ENCODE results near the gene TRIM69. TPM values are rescaled to one million over a fixed set of nuclear protein-coding genes. Genes with fewer than 3 reads are reported as not detected.

The TRIM69 gene
- total RNA-seq, 2 experiments from 2014 or later: 60.9 to 62.5 TPM

- ChIA-PET POLR2A (interaction anchor here (0.6 to 12.9 kb wide), 11 partner anchors 10 to 285 kb away, joined by 3 to 429 read pairs (median 5); partner anchors contain the start of genes CTDSPL2, SPG11 and TRIM69), CTCF (interaction anchor here (0.7 to 10.6 kb wide), 9 partner anchors 15 to 175 kb away, joined by 3 to 134 read pairs (median 5); partner anchors contain the start of genes EIF3J, SPG11 and TRIM69)
Observed at GRCh38 chr15:44712346-44713005, 23.9 kb upstream of the TRIM69 start.

DNA sequence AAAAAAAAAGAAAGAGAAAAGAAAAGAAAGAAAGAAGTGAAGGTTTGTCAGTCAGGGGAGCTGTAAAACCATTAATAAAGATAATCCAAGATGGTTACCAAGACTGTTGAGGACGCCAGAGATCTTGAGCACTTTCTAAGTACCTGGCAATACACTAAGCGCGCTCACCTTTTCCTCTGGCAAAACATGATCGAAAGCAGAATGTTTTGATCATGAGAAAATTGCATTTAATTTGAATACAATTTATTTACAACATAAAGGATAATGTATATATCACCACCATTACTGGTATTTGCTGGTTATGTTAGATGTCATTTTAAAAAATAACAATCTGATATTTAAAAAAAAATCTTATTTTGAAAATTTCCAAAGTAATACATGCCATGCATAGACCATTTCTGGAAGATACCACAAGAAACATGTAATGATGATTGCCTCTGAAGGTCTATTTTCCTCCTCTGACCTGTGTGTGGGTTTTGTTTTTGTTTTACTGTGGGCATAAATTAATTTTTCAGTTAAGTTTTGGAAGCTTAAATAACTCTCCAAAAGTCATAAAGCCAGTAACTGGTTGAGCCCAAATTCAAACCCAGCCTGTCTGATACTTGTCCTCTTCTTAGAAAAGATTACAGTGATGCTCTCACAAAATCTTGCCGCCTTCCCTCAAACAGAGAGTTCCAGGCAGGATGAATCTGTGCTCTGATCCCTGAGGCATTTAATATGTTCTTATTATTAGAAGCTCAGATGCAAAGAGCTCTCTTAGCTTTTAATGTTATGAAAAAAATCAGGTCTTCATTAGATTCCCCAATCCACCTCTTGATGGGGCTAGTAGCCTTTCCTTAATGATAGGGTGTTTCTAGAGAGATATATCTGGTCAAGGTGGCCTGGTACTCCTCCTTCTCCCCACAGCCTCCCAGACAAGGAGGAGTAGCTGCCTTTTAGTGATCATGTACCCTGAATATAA, 23.0 kb upstream of the TRIM69 start:
- CTCF ChIA-PET: interaction anchor here (0.7 to 10.6 kb wide), 8 partner anchors 15 to 96 kb away, joined by 3 to 134 read pairs (median 8); partner anchors contain the start of genes SPG11 and TRIM69
- POLR2A ChIA-PET: interaction anchor here (0.6 to 12.9 kb wide), 10 partner anchors 9 to 286 kb away, joined by 3 to 429 read pairs (median 5); partner anchors contain the start of genes CTDSPL2, SPG11 and TRIM69

GRCh38 chr15:44715142-44715796, 21.1 kb upstream of the TRIM69 start:
- POLR2A ChIA-PET: interaction anchor here (1.2 to 12.9 kb wide), 4 partner anchors 17 to 51 kb away, joined by 4 to 429 read pairs (median 134); partner anchors contain the start of genes SPG11 and TRIM69
- CTCF ChIA-PET: interaction anchor here (7.5 to 10.6 kb wide), 3 partner anchors 13 to 52 kb away, joined by 65 to 134 read pairs (median 87); partner anchors contain the start of genes SPG11 and TRIM69

DNA sequence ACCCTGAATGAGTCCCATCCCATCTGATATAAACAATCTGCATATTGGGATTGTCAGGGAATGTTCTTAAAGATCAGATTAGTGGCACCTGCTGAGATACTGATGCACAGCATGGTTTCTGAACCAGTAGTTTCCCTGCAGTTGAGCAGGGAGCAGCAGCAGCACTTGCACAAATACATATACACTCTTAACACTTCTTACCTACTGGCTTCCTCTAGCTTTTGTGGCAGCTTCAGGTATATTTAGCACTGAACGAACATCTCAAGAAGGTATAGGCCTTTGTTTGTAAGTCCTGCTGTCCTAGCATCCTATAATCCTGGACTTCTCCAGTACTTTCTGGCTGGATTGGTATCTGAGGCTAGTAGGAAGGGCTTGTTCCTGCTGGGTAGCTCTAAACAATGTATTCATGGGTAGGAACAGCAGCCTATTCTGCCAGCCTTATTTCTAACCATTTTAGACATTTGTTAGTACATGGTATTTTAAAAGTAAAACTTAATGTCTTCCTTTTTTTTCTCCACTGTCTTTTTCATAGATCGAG, 20.5 kb upstream of the TRIM69 start:
- CTCF ChIA-PET: interaction anchor here (7.5 to 10.6 kb wide), 3 partner anchors 12 to 52 kb away, joined by 65 to 134 read pairs (median 87); partner anchors contain the start of genes SPG11 and TRIM69
- POLR2A ChIA-PET: interaction anchor here (1.2 to 12.9 kb wide), 3 partner anchors 17 to 51 kb away, joined by 4 to 429 read pairs (median 213); partner anchors contain the start of genes SPG11 and TRIM69

DNA sequence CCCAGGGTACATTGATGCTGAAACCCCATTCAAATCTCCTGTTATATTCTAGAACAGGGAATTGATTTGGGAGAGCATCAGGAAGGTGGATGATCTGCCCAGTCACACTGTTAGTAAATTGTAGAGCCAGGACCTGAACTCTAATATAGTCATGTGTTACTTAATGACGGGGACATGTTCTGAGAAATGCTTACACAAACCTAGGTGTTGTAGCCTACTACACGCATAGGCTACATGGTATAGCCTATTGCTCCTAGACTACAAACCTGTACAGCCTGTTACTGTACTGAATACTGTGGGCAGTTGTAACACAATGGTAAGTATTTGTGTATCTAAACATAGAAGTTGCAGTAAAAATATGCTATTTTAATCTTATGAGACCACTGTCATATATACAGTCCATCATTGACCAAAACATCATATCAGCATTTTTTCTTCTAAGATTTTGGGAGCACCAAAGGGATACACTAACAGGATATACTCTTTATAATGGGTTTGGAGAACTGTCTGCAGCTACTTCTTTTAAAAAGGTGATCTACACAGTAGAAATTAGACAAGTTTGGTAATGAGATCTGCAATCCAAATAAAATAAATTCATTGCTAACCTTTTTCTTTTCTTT, 19.2 kb upstream of the TRIM69 start:
- CTCF ChIA-PET: interaction anchor here (7.5 to 10.6 kb wide), 3 partner anchors 11 to 53 kb away, joined by 65 to 134 read pairs (median 87); partner anchors contain the start of genes SPG11 and TRIM69
- POLR2A ChIA-PET: interaction anchor here (7.8 to 12.9 kb wide), 2 partner anchors 15 to 52 kb away, joined by 213 to 429 read pairs; partner anchors contain the start of genes SPG11 and TRIM69

GRCh38 chr15:44718180-44718926, 18.0 kb upstream of the TRIM69 start:
- POLR2A ChIA-PET: interaction anchor here (2.0 to 12.9 kb wide), 3 partner anchors 14 to 55 kb away, joined by 7 to 429 read pairs (median 19); partner anchors contain the start of genes SPG11 and TRIM69

GRCh38 chr15:44718927-44719292, 17.4 kb upstream of the TRIM69 start:
- POLR2A ChIA-PET: interaction anchor here (2.0 to 12.9 kb wide), 4 partner anchors 7 to 56 kb away, joined by 7 to 429 read pairs (median 32); partner anchors contain the start of genes B2M, PATL2, SPG11 and TRIM69
- CTCF ChIA-PET: interaction anchor here (0.6 to 5.3 kb wide), 8 partner anchors 8 to 629 kb away, joined by 3 to 31 read pairs (median 4); partner anchors contain the start of genes PATL2, SPG11 and TRIM69

More at GRCh38 chr15:44718180-44718926, 18.0 kb upstream of the TRIM69 start:
- CTCF ChIA-PET: interaction anchor here (0.9 to 10.6 kb wide), 6 partner anchors 9 to 55 kb away, joined by 4 to 134 read pairs (median 20); partner anchors contain the start of genes SPG11 and TRIM69

GRCh38 chr15:44719293-44719999, 16.9 kb upstream of the TRIM69 start:
- ChIA-PET CTCF (interaction anchor here (0.6 to 5.3 kb wide), 9 partner anchors 8 to 629 kb away, joined by 3 to 31 read pairs (median 4); partner anchors contain the start of genes PATL2, SPG11 and TRIM69), POLR2A (interaction anchor here (2.0 to 12.9 kb wide), 4 partner anchors 7 to 56 kb away, joined by 7 to 429 read pairs (median 32); partner anchors contain the start of genes B2M, PATL2, SPG11 and TRIM69)

DNA sequence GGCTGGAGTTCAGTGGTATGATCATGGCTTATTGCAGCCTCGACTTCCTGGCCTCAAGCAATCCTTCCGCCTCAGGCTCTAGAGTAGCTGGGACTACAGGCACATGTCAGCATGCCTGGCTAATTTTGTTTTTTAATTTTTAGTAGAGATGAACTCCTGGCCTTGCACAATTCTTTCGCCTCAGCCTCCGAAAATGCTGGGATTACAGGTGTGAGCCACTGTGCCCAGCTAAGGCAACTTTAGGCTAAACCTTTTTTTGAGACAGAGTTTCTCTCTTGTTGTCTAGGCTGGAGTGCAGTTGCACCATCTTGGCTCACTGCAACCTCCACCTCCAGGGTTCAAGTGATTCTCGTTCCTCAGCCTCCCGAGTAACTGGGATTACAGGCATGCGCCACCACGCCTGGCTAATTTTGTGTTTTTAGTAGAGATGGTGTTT, 16.3 kb upstream of the TRIM69 start:
- ChIA-PET POLR2A (interaction anchor here (2.0 to 12.9 kb wide), 4 partner anchors 8 to 57 kb away, joined by 7 to 429 read pairs (median 32); partner anchors contain the start of genes B2M, PATL2, SPG11 and TRIM69), CTCF (interaction anchor here (1.1 to 5.3 kb wide), 5 partner anchors 9 to 56 kb away, joined by 3 to 31 read pairs (median 5); partner anchors contain the start of genes PATL2, SPG11 and TRIM69)

DNA sequence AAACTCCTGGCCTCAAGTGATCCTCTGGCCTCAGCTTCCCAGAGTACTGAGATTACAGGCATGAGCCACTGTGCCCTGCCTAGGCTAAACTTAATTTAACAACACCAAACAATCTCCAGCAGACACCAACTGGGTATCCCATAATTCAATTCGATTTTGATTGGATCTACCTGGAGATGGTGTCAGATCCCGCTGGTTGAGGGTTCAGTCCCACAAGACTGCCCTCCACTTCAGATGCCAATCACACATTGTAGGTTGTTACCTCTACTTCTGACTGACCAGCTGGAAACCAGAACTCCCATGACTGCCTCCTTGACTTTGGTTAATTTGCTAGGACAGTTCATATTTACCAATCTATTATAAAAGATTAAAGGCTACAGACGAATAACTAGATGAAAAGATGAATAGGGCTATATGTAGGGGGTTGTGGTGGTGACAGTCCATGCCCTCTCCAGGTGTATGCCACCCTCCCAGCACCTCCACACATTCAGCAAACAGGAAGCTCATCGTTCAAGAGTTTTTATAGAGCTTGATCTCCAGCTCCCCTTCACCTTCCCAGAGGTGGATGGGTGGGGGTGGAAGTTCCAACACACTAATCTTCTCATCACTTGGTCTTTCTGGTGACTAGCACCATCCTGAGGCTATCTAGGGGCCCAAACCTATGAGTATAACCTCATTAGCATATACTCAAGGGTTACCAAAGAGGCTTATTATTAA, 15.7 kb upstream of the TRIM69 start:
- CTCF ChIA-PET: interaction anchor here (1.1 to 5.3 kb wide), 4 partner anchors 8 to 57 kb away, joined by 3 to 31 read pairs (median 16); partner anchors contain the start of genes SPG11 and TRIM69
- POLR2A ChIA-PET: interaction anchor here (2.0 to 12.9 kb wide), 4 partner anchors 8 to 57 kb away, joined by 7 to 429 read pairs (median 31); partner anchors contain the start of genes B2M, PATL2, SPG11 and TRIM69

DNA sequence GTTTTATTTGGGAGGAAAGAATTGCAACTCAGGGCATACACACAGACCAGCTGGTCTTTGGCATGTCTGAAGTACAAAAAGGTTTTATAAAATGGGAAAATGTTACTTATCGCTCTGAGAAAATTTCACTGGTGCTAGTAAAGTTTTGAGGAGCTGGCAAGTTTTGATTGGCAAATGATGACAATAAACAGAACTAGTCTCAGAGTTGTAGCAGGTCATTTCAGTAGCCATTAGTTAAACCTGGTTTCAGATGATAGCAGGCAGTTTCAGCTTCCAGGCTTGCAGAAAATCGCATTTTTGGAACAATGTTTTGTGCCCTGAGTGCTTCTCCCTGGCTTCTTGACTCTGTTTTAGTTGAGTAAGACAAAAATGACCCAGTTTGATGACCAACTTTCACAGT, 14.3 kb upstream of the TRIM69 start:
- ChIA-PET CTCF (interaction anchor here (3.7 to 12.7 kb wide), 3 partner anchors 9 to 58 kb away, joined by 28 to 134 read pairs (median 31); partner anchors contain the start of genes B2M, PATL2, SPG11 and TRIM69), POLR2A (interaction anchor here (3.2 to 12.9 kb wide), 3 partner anchors 10 to 59 kb away, joined by 17 to 429 read pairs (median 45); partner anchors contain the start of genes B2M, PATL2, SPG11 and TRIM69)

- ChIA-PET POLR2A (interaction anchor here (3.8 to 14.1 kb wide), 3 partner anchors 10 to 62 kb away, joined by 30 to 429 read pairs (median 98); partner anchors contain the start of genes B2M, PATL2, SPG11 and TRIM69), CTCF (interaction anchor here (0.8 to 14.0 kb wide), 5 partner anchors 10 to 60 kb away, joined by 3 to 168 read pairs (median 8); partner anchors contain the start of genes B2M, PATL2, SPG11 and TRIM69)
Observed at GRCh38 chr15:44726136-44726535, 10.2 kb upstream of the TRIM69 start.

- ChIA-PET POLR2A (interaction anchor here (1.0 to 14.1 kb wide), 4 partner anchors 10 to 190 kb away, joined by 3 to 429 read pairs (median 64); partner anchors contain the start of genes B2M, EIF3J, PATL2 and SPG11), CTCF (interaction anchor here (0.6 to 14.0 kb wide), 6 partner anchors 8 to 61 kb away, joined by 3 to 168 read pairs (median 6); partner anchors contain the start of genes B2M, PATL2, SPG11 and TRIM69)
Observed at GRCh38 chr15:44726568-44727484, 9.5 kb upstream of the TRIM69 start.
